GM12891 (cell line): ENCODE measurements around the gene ATP1B1.

Source experiments
- PAX5 ChIP-seq: IDR thresholded peaks from 2 replicates; pipeline ENCODE4 v1.6.1; 2011; ENCODE audit warnings: low read length, moderate library complexity, mild to moderate bottlenecking; ENCODE audit not compliant: insufficient read depth, severe bottlenecking
- POLR2A ChIP-seq: IDR thresholded peaks from 2 replicates; pipeline ENCODE4 v1.6.1; 2011; ENCODE audit warnings: low read depth, low read length, control low read depth
- POLR2AphosphoS5 ChIP-seq: IDR thresholded peaks from 2 replicates; pipeline ENCODE4 v1.6.1; 2011; ENCODE audit warnings: low read depth, low read length, control low read depth
- POU2F2 ChIP-seq: IDR thresholded peaks from 2 replicates; pipeline ENCODE4 v1.6.1; 2011; ENCODE audit warnings: low read depth, mild to moderate bottlenecking, control low read depth, low read length, moderate library complexity
- SPI1 ChIP-seq: IDR thresholded peaks from 2 replicates; pipeline ENCODE4 v1.6.1; 2011; ENCODE audit warnings: low read depth, low read length, control low read depth

GRCh38 chr1:169128562-169128961 is 22.1 kb downstream of the ATP1B1 start:
- TF ChIP-seq POLR2AphosphoS5 = no peak
- TF ChIP-seq POLR2A = no peak
- TF ChIP-seq PAX5 = no peak
- TF ChIP-seq POU2F2 = no peak
- no peak for TF ChIP-seq SPI1
